HS-5 (cell line): Measurements from ENCODE around the gene AFAP1.

Source experiments
- DNase-seq: peaks from one replicate; pipeline ENCODE4 v3.0.0-alpha.2; 2012; ENCODE audit warnings: low read depth

AFAP1 gene

GRCh38 chr4:7864685-7865084, 75.0 kb downstream of the AFAP1 start:
- no peak for DNase-seq

DNA sequence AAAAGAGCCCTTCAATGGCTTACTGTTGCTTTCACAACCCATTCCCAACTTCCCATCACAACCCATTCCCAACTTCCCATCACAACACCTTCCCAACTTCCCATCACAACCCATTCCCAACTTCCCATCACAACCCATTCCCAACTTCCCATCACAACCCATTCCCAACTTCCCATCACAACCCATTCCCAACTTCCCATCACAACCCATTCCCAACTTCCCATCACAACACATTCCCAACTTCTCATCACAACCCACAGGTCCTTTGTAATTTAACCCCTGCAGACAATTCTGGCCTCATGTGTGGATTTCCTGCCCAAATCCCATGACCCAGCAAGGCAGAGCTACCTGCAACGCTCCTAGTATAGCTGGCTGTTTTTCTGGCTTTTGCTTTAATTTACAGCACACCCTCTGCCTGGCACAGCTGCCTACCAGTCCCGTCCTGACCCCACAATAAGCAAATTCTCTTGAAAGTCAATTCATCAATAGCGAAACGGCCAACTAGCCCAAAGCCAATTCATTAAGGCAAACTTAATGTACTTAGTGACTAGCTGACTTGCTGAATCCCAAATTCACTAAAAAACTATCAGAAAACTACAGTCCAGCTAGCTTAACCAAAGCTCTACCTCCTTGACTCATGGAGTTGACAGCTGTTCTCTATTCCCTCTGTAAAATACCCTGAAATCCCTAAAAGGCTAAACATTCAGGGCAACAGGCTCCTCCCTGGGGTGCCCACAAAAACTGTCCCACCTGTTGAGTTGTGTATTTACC, 75.6 kb downstream of the AFAP1 start:
- no peak for DNase-seq

DNA sequence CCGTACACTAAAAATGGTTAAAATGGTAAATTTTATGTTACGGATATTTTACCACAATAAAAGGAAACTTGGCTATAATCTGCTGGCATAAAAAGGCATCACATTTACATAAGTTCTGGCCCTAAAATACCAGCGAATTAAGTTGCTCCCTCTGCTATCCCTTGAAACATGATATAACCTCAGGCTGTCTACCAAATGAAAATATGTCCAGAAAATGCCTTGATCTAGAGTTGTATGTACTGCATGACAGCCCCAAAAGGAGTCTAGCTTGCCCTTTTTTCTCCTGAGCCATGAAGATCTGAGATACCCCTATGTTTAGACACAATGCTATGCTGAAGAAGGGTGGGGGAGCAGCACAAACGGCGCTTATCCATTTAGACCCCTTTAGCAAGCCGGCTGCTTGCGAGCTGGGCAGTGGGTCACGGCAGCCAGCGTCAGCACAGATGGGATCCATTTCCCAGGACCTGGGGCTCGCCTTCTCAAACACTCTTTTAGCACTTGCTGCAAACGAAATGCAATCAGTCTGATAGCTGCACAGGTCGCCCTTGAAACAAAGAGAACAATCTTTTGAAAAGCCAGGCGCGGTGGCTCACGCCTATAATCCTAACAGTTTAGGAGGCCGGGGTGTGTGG, 77.0 kb downstream of the AFAP1 start:
- no peak for DNase-seq

DNA sequence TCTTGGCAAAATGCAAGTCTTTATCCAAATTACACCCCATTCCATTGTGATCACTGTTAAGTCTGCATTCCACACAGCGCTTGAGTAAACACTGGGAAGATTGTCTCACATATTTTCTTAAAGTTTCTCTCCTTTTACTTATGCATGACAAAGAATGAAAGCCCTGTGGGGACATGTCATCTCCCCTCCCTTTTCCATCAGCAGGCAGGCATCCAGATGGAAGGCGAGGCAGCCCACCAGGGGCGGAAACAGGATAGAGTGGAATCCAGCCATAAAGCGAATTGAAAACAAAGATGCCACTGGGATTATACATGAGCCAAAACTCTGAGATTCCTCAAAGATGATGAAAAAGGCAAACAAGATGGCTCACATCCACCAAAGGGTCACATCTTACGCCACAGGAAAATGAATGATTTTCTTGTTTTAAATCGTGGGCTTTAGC, 78.2 kb downstream of the AFAP1 start:
- peak; percentile 98 for DNase-seq

GRCh38 chr4:7860600-7861163, 79.0 kb downstream of the AFAP1 start:
- no peak for DNase-seq

GRCh38 chr4:7859326-7859725, 80.3 kb downstream of the AFAP1 start:
- DNase-seq: no peak

- DNase-seq: no peak
Observed at GRCh38 chr4:7858498-7858897, 81.2 kb downstream of the AFAP1 start.

GRCh38 chr4:7857993-7858392, 81.7 kb downstream of the AFAP1 start:
- DNase-seq: no peak

GRCh38 chr4:7857238-7857701, 82.4 kb downstream of the AFAP1 start:
- peak; percentile 64 for DNase-seq

- no peak for DNase-seq
Observed at GRCh38 chr4:7855731-7856130, 83.9 kb downstream of the AFAP1 start.

DNA sequence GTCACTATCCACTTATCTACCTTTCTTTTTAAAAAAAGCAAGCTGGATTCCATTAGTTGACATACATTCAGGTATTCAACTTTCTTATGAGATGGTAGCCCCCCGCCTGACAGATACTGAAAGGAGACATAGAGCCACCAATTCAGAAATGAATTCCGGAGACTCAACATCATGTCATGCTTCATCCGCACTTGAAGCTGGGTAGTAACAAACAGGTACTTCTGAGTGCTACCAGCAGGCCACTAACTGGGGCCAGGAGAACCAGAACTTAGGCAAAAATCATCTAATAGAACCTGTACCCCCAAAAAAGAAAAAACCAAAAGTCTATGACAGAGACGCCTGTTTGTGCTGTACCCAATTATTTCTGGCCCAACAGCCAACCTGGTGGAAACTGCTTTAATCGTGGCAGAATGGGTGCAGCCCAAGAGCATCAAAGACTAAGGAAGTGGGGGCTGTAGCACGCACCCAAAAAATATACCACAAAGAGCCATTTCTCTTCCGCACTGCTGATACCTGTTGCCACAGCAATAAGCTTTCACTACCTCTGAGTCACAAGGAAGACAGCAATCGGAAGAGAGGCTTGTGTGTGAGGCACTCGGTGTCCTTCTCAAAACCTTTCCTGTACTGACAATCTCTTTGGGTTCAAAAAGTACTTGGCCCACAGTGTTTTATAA, 84.8 kb downstream of the AFAP1 start:
- DNase-seq: no peak

GRCh38 chr4:7854216-7854615, 85.4 kb downstream of the AFAP1 start:
- no peak for DNase-seq

DNA sequence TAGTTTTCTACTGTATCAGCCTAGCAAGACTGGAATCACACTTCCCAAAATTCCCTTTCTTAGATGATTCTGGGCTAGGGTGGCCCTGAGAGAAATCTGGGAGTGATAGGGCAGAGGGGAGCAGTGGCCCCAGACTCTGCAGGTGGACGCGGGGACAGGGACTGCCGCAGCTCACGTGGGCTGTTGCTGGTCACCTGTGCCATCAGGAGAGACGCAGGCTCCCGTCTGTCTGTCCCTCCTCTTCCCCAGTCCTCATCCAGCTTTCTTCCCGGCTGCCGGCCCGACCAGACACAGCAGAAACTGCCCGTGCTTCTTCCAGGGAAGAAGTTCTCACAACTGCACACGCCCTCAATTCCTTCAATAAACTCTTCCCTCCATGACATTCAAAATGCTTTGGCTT, 86.4 kb downstream of the AFAP1 start:
- DNase-seq: no peak

- DNase-seq: no peak
Observed at GRCh38 chr4:7852568-7853185, 87.0 kb downstream of the AFAP1 start.

DNA sequence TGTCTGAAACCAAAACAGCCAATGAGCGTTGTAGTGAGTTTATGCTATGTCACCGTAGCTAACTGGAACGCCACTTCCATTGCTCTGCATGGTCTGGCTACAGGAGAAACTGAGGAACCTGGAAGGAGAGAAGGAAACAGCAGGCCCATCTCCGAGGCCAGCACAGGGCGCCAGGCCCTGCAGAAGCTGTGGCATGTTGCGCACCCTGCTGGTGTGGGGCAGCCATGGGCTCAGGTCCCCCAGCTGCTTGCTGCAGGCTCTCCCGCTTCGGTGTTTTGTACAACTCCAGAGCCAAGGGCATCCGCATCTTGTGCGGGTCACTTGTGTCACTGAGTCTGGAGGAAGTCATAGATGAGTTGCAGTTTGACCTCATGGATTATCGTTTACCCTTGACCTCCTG, 89.2 kb downstream of the AFAP1 start:
- no peak for DNase-seq

DNA sequence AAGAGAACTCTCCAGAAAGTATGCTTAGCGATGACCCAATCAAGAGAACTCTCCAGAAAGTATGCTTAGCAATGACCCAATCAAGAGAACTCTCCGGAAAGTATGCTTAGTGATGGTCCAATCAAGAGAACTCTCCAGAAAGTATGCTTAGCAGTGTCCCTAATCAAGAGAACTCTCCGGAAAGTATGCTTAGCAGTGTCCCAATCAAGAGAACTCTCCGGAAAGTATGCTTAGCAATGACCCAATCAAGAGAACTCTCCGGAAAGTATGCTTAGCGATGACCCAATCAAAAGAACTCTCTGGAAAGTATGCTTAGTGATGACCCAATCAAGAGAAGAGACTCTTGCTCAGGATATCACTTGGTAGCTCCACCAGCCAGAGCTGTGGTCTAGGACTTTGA, 92.5 kb downstream of the AFAP1 start:
- DNase-seq: no peak

- DNase-seq: no peak
Observed at GRCh38 chr4:7845493-7846128, 94.0 kb downstream of the AFAP1 start.

DNA sequence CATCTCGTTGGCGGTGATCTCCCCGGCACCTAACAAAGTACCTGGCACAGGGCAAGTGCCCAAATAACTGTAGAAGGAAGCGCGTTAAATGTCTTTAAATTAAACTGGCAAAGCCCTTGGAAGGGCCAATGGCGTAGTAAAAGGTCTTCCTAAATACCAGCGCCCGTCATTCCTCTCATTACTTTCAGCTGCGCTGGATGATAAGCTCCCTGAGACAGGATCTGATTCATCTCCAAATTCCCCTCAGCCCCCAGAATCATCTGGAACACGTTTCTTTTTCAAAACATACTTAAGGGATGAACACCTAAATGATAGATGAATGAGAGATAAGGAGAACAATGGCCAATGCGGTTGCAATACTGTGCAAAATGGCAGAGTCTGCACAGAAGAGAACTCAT, 95.1 kb downstream of the AFAP1 start:
- peak; percentile 97 for DNase-seq

- DNase-seq: peak; percentile 89
Observed at GRCh38 chr4:7843831-7844593, 95.6 kb downstream of the AFAP1 start.

- peak; percentile 99 for DNase-seq
Observed at GRCh38 chr4:7842384-7843279, 97.0 kb downstream of the AFAP1 start.
